Cerebellar nuclear complex (tissue), 1 donor: ENCODE results near the gene USB1.

Experiments
- DNase-seq, 2 experiments: peaks; one replicate each; lab custom pipeline; 2025; lab: John Stamatoyannopoulos, UW

Gene USB1

DNA sequence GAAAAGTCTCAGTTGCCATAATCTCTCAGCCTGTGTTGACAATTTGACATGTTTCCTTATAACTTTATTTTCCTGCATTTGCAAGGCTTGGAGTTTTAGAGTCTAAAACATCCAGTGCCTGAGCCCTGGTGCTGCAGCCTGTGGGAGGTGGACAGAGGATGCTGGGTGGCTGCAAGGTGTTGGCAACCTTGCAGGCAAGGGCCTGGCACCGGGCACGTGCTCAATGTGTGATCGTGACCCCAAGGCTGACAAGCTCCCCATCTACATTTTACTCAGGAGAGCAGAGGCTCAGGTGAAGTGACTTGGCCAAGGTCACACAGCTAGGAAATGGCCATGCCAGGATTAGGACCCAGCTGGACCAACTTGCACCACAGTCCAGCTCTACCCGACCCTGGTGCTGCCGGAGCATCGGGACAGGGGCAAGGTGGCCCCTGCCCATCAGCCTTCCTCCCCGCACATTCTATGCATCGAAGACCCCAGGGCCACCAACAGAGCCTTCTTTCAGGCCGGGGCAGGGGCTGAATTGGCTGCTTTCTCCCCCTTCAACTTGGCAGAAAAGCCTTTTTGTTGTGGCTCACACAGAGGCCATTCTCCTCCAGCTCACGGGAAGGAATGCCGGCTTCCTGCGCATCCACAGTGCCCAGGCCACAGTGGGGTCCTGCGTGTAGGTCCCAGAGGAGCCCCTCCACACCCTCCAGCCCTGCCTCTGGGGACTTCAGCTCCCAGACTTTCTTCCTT is 47.5 kb downstream of the USB1 start:
- DNase-seq, result no peak

DNA sequence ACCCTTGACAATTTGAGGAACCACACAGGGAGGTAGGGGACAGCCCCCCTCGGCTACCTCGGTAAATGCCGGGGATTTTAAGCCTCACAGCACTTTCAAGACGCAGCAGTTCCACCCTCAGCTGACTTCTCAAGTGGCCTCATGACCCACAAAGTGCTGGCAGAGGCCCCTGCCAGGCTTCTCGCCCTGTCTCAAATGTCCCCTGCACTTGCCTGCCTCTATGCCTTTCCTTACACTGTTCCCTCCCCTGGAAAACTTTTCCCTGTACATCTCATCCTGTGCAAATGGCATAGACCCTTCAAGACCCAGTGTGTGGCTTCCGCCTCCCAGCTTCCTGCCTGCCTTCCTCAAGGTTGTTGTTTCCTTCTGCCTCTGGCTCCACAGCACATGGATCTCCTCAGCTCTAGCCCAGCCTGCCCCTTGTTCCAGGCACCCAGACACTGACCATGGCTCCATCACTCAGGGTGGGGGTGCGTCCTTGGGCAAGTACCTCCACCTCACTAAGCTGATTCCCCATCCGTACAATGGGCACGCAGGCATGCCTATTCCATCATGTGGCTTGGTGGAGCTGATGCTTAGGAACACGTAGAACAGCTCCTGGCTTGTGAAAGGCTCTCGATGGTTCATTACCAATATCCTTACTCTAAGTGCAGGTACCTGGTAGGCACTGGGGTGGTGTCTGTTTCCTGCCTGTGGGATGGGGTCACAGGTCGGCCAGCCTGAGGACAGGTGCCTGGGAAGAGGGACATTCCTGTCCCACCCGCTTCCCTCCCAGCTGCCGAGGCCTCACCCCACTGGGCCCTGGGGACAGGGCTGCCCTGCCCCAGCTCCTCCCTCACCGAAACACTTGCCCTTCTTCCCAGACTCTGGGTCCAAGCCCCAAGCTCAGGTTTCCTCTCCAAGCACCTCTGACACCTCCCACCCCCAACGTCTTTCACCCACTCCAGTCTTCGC is 48.3 kb downstream of the USB1 start:
- DNase-seq, result no peak

DNA sequence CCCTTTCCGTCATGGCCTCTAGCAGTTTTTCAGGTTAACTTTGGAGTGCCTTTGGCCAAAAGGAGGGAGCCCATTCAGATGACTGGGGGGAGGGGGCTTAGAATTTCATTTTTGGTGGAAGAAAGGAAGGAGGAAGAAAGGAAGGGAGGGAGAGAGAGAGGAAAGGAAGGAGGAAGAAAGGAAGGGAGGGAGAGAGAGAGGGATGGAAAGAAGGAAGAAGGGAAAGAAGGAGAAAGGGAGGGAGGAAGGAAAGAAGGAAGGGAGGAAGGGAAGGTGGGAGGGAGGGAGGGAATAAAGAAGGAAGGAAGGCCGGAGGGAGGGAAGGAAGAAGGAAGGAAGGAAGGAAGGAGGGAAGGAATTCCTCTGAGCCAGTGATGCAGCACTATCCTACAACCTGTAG is 50.1 kb downstream of the USB1 start:
- DNase-seq, result no peak

DNA sequence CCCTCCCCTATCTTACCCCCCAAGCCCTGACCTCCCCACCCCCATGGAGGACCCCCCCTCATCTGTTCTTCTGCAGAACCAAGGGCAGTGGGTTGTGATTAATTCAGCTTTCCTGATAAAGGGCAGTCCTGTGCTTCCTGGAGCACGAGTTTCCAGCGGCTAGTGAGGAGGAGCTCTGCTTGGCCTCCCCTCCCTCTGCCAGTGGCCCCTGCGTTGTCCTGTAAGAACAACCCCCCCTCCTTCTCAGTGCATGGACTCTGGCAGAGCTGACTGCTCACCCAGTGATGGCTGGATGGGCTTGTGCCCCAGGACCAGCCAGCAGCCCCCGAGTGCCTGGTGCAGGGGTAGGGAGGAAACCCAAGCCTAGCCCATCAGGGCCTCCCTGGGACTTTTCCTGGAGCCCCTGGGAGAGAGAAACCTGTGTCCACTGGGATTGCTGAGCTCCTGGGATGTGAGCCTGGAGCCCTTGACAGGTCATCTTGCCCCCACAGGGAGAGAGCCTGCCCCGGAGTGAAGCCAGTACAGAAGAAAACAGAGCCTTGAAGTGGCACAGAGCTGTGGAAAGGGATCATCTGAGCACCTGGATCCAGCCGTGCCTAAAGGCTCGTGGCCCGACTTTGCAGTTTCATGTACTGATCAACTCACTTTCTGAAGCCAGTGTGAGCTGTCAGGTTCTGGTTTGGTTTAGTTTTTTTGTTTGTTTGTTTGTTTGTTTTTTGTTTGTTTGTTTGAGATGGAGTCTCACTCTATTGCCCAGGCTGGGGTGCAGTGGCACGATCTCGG is 50.8 kb downstream of the USB1 start:
- DNase-seq, result no peak

DNA sequence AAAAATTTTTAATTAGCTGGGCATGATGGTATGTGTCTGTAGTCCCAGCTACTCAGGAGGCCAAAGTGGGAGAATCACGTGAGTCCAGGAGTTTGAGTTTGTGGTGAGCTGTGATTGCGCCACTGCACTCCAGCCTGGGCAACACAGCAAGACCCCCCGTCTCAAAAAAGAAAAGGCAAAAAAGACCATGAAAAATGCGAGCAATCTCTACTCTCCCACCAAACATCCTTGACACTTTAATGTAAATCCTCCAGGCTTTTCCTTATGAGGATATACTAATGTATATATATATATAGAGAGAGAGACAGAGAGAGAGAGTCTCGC is 52.4 kb downstream of the USB1 start:
- DNase-seq, result no peak

DNA sequence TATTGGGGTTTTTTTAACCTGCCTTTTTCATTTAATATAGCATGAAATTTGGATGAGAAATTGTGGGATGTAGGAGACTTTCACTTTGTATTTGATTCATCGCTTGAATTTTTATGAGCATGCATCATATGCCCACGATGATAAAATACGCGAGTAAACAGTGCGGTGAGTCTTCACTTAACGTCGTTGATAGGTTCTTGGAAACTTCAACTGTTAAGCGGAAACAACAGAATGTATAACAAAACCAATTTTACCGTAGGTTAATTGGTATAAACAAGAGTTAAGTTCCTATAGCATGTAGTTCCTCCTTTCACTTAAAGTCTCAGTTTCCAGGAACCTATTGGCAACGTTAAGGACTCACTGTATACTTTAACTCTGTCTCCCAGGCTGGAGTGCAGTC is 53.1 kb downstream of the USB1 start:
- DNase-seq, result no peak

DNA sequence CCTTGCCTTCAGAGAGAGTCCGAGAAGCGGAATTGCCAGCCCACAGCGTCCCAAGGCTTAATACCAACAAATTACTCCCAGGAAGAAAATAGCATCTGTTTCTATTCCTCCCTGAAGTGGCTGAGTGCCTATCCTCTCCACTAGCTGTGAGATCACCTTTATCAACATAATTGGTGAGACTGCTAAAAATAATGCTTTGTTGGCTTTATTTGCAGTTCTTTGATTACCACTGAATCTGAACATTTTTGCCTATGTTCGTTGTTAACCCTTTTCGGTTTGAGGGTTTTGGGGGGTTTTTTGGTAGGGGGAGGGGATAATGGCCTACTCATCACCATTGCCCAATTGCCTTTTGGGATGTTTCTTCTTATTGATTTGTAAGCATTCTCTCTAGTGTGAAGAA is 55.4 kb downstream of the USB1 start:
- DNase-seq, result no peak

DNA sequence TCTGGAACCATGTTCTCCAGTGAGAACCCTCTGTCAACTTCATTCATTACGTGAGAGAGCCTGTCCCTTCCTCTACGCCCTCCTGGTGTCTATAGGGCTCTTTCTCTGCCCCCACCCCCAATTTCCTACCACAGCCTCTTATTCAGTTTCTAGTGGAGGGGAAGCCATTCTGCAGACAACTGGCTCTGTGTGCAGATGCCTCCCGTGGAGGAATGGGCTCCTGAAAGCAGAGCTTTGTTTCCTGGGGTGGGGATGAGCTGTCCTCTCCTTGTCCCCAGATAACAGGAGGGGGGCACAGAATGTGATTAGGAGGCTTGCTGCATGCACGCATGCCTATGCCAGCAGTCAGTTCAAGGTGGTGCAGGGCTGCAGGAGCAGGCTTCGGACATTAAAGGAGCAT is 55.9 kb downstream of the USB1 start:
- DNase-seq, result no peak

DNA sequence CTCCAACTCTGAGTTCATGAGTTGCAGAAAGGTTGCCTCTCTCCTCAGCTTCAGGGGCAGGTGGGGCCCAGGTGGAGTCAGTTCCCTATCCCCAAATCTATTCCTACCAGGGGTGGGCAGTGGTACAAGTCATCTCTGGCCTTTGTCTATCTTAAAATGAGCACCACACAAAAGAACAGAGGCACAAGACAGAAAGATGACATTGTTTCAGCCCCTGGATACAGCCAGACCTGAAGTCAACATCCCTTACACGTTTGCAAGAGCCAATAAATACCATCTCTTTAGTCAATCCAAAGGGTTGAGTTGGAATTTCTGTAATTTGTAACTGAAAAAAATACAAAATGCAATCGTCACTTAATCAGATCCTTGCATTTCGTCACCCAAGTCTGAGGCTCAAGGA is 56.6 kb downstream of the USB1 start:
- no peak for DNase-seq

DNA sequence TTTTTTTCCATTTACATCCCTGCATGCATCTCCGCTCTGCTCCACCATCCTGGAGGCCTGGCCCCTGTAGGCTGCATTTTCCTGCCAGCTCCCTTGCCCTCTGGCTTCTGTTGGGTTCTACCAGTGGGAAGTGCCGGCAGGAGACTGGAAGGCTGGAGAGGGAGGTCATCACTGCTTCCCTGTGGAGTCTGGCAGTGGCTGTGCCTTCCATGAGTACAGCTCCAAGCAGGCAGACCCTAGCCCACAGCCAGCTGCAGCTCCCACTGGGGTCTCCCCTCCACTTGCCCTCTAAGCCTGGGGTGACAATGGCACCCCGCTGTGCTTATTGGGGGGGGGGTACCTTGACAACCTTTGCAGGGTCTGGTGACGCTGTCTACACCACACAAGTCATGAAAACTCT is 61.6 kb downstream of the USB1 start:
- DNase-seq, result no peak

DNA sequence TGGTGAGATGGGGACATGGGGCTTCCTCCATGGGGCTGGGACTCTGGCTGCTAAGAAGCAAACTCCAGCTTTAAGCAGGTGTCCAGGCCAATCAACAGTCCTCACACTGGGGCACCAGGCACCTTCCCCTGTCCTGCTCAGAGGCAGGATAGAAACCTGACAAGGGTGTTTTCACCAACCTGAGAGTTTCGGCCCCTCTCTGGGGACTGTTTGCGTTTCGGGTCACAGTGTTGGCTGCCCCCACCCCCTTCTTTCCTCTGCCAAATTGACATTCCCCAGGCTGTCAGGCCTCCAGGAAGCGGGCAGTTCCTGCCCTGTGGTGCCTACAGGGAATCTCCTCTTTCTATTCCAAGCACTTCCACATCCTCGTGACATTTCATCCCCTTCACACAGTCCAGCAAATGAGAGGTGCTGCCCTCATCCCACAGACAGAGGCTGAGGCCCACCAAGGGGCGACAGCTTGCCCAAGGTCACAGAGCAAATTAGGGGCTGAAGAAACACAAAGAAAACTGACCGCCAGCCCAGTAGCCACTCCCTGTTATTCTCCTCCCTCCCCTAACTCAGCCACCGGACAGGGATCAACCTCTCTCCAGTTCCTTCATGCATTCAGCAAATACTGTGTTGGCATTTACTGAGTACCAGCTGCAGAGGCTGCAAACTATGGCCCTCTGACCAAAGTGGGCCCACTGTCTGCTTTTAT is 62.3 kb downstream of the USB1 start:
- DNase-seq, result no peak

DNA sequence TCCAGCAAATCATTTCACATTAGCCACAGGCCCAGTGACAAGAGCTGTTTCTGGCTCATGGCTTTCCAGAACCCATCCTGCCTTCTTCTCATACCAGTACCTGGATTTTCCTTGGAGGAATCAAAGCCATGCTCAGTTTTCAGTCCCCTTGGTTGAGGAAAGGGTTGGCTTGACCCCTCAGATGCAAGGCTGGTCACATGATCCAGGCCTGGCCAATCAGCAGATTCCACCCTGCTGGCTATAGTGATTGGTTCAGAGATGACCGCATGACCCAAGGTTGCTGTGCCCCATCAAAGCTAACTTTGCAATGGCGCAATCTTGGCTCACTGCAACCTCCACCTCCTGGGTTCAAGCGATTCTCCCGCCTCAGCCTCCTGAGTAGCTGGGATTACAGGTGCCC is 69.4 kb downstream of the USB1 start:
- DNase-seq, result no peak
